ENCODE results near the gene EFCAB6. TPM values are rescaled to one million over a fixed set of nuclear protein-coding genes. Genes with fewer than 3 reads are reported as not detected.

Gene EFCAB6
- total RNA-seq, 1 experiment from 2014 or later = 0.52 TPM

- TF ChIP-seq RAD21 (IDR thresholded peaks at IDR 0.05; ENCODE audit: low read depth) (no peak), ELF1 (IDR thresholded peaks at IDR 0.05; ENCODE audit: borderline replicate concordance, low read depth) (no peak), SP1 (IDR thresholded peaks at IDR 0.05; ENCODE audit: low read depth) (no peak), CTCF (IDR thresholded peaks at IDR 0.05 in 2 of 3, conservative IDR thresholded peaks at IDR 0.05 in 1 of 3; ENCODE audit: borderline replicate concordance in 1 of 3, insufficient read depth in 1 of 3, low read depth in 2 of 3, low read length in 2 of 3) (no peak)
Measured at GRCh38 chr22:43754176-43754575, 57.9 kb downstream of the EFCAB6 start (continued).

GRCh38 chr22:43753688-43754087 is 58.4 kb downstream of the EFCAB6 start:
- intact Hi-C loops (cut with micrococcal nuclease) = no loop called here
- no peaks in the 10 kb centered on the region for H3K36me3 ChIP-seq (ENCODE audit: control insufficient read depth in 1 of 2, insufficient read depth in 2 of 2, low read length in 2 of 2)
- no peak for ATAC-seq
- H3K4me3 ChIP-seq (replicated peaks in 1 of 2; ENCODE audit: low read depth in 1 of 2, low read length in 2 of 2) = no peak overlapping the region
- no peaks in the 10 kb centered on the region for H3K79me2 ChIP-seq (ENCODE audit: insufficient read depth, low read length)
- TF ChIP-seq SP1 (IDR thresholded peaks at IDR 0.05; ENCODE audit: low read depth) (no peak), TCF7L2 (IDR thresholded peaks at IDR 0.05; ENCODE audit: borderline replicate concordance, extremely low read depth, insufficient read depth, insufficient read length) (no peak), ATF3 (IDR thresholded peaks at IDR 0.05) (no peak), JUND (IDR thresholded peaks at IDR 0.05) (no peak), EGR1 (IDR thresholded peaks at IDR 0.05; ENCODE audit: low read depth) (no peak)
- ChIA-PET POLR2A (no interaction called here), CTCF (no interaction called here), RAD21 (ENCODE audit: low non-redundant PET in 1 of 2, low total read pairs in 2 of 2, uncharacterized antibody in 2 of 2, unreplicated experiment in 2 of 2) (no interaction called here)
- H3K9ac ChIP-seq (ENCODE audit: low read length) = no peak overlapping the region
- H3K9me2 ChIP-seq (ENCODE audit: insufficient read depth) = no peaks in the 10 kb centered on the region
- no TSS peak for BruUV-seq (replicated peaks)
- H3K27ac ChIP-seq (ENCODE audit: low read depth, low read length) = no peak overlapping the region
- H4K20me1 ChIP-seq (ENCODE audit: insufficient read depth) = no peaks in the 10 kb centered on the region
- H2AFZ ChIP-seq (ENCODE audit: low read depth, low read length, poor library complexity, severe bottlenecking) = no peak overlapping the region
- H3K4me1 ChIP-seq (ENCODE audit: control insufficient read depth in 1 of 2, insufficient read depth in 2 of 2, low read length in 2 of 2) = no peaks in the 10 kb centered on the region
- peaks cover 75% of the 10 kb centered on the region for H3K27me3 ChIP-seq (ENCODE audit: insufficient read depth, low read length)
- H3K9me3 ChIP-seq (ENCODE audit: control insufficient read depth in 1 of 2, insufficient read depth in 1 of 2, low read depth in 1 of 2, low read length in 2 of 2) = no peaks in the 10 kb centered on the region
- no peak for DNase-seq (ENCODE audit: low read depth, low spot score)
- no peak overlapping the region for H3K4me2 ChIP-seq (ENCODE audit: low read length)
